HepG2 (cell line): ENCODE measurements around the gene FECH. TPM values are rescaled to one million over a fixed set of nuclear protein-coding genes. Genes with fewer than 3 reads are reported as not detected.

Source experiments
- ATAC-seq: fragments of 200-7000 bp; cut with Tn5 transposase; 3 replicates; pipeline ENCODE4 v1.9.1; 2020; ENCODE audit warnings: mild to moderate bottlenecking, moderate library complexity
- BruUV-seq: library from RNA; stranded (reverse); fragments of 400-500 nt; replicated peaks from 2 replicates; lab custom pipeline; 2021; lab: Mats Ljungman, UMichigan
- CTCF ChIA-PET: fragments of 300-600 bp; formaldehyde crosslinking; extraction: SDS; loops from one replicate; lab custom pipeline; 2021; ENCODE audit warnings: low total read pairs, inconsistent platforms, low intra/inter-chr PET ratio; lab: Yijun Ruan, JAX
- POLR2A ChIA-PET: fragments of 350-600 bp; sonication (Branson Sonifier 250); formaldehyde crosslinking; loops from one replicate; lab custom pipeline; 2020; ENCODE audit warnings: antibody characterized with exemption, inconsistent platforms; lab: Yijun Ruan, JAX
- DNase-seq: peaks from one replicate; pipeline ENCODE4 v3.0.0-alpha.2; 2015; ENCODE audit warnings: low spot score
- FAIRE-seq: peaks from 3 replicates; lab custom pipeline; 2011; peaks lifted over from hg19 to GRCh38; lab: Jason Lieb, UNC
- H2AFZ ChIP-seq: one replicate; pipeline ENCODE4 v1.6.1; 2011; ENCODE audit warnings: low read length, inconsistent platforms
- H3K27ac ChIP-seq: fragments of 300-600 bp; 3 replicates; pipeline ENCODE4 v1.8.0; 2011; ENCODE audit warnings: mixed run types, mild to moderate bottlenecking, mixed read lengths, low read length, inconsistent platforms; ENCODE audit not compliant: insufficient read depth; ENCODE audit errors: extremely low read length
- H3K27me3 ChIP-seq, 2 experiments: fragments of 200-600 bp in 1 of 2; 2 replicates in 1 of 2; 3 replicates in 1 of 2; pipeline versions ENCODE4 v1.6.0 to v1.8.0; 2011; ENCODE audit warnings: low read length in 2 of 2, mild to moderate bottlenecking in 2 of 2, moderate library complexity in 2 of 2, inconsistent platforms in 1 of 2; ENCODE audit not compliant: insufficient read depth in 2 of 2, control insufficient read depth in 1 of 2
- H3K36me3 ChIP-seq, 2 experiments: fragments of 200-600 bp in 1 of 2; replicated peaks in 1 of 2; 2 replicates in 1 of 2; 3 replicates in 1 of 2; pipeline versions ENCODE4 v1.5.1 to v1.8.0; 2011; ENCODE audit warnings: low read length in 2 of 2, inconsistent platforms in 1 of 2; ENCODE audit not compliant: insufficient read depth in 2 of 2, control insufficient read depth in 1 of 2
- H3K4me1 ChIP-seq: 2 replicates; pipeline ENCODE4 v1.5.1; 2012; ENCODE audit warnings: low read length, inconsistent platforms; ENCODE audit not compliant: insufficient read depth
- H3K4me2 ChIP-seq: 2 replicates; pipeline ENCODE4 v1.6.0; 2011; ENCODE audit warnings: low read depth, low read length, inconsistent platforms
- H3K4me3 ChIP-seq, 3 experiments: fragments of 200-600 bp in 1 of 3; sonication (generic), shearing (Covaris generic) in 1 of 3; replicated peaks in 1 of 3; 2 replicates each; pipeline ENCODE4 v1.5.1; 2011 to 2016; ENCODE audit warnings: low read length in 3 of 3, inconsistent platforms in 2 of 3, low read depth in 2 of 3, mild to moderate bottlenecking in 2 of 3, control low read depth in 1 of 3, mixed read lengths in 1 of 3; ENCODE audit not compliant: insufficient read depth in 1 of 3
- H3K79me2 ChIP-seq: one replicate; pipeline ENCODE4 v1.6.1; 2011; ENCODE audit warnings: low read length, inconsistent platforms; ENCODE audit not compliant: insufficient read depth
- H3K9ac ChIP-seq: 2 replicates; pipeline ENCODE4 v1.6.0; 2011; ENCODE audit warnings: mild to moderate bottlenecking, low read depth, low read length, inconsistent platforms; ENCODE audit not compliant: insufficient read depth
- H3K9me3 ChIP-seq: 2 replicates; pipeline ENCODE4 v1.5.1; 2012; ENCODE audit warnings: mild to moderate bottlenecking, low read length
- H4K20me1 ChIP-seq: 2 replicates; pipeline ENCODE4 v1.6.0; 2011; ENCODE audit warnings: inconsistent platforms, mild to moderate bottlenecking, low read length, moderate library complexity; ENCODE audit not compliant: insufficient read depth
- FOXK1 ChIP-seq: sonication (generic); formaldehyde crosslinking; IDR thresholded peaks from 2 replicates; pipeline ENCODE4 v1.4.0; 2020; ENCODE audit warnings: low read depth, missing genetic modification reagents, borderline replicate concordance
- FOXO4 ChIP-seq: sonication (generic); formaldehyde crosslinking; conservative IDR thresholded peaks from 2 replicates; pipeline ENCODE4 v1.8.1; 2023; ENCODE audit warnings: missing genetic modification reagents
- HHEX ChIP-seq: IDR thresholded peaks from 2 replicates; pipeline ENCODE4 v1.6.1; 2016; ENCODE audit warnings: control low read depth
- KLF15 ChIP-seq: sonication (generic); formaldehyde crosslinking; IDR thresholded peaks from 2 replicates; pipeline ENCODE4 v1.8.1; 2023; ENCODE audit warnings: borderline replicate concordance, mild to moderate bottlenecking, inconsistent platforms, missing genetic modification reagents, mixed read lengths
- NFIB ChIP-seq: sonication (generic); formaldehyde crosslinking; IDR thresholded peaks from 2 replicates; pipeline ENCODE4 v1.9.0; 2021; ENCODE audit warnings: missing genetic modification reagents, mild to moderate bottlenecking, borderline replicate concordance
- REL ChIP-seq: sonication (generic); formaldehyde crosslinking; conservative IDR thresholded peaks from 2 replicates; pipeline ENCODE4 v1.8.0; 2022; ENCODE audit warnings: mild to moderate bottlenecking, missing genetic modification reagents, moderate library complexity
- RFX1 ChIP-seq: fragments of 450-650 bp; IDR thresholded peaks from 2 replicates; pipeline ENCODE4 v1.6.1; 2017
- SMYD3 ChIP-seq: sonication (generic); formaldehyde crosslinking; IDR thresholded peaks from 2 replicates; pipeline ENCODE4 v1.8.1; 2023; ENCODE audit warnings: mild to moderate bottlenecking, missing genetic modification reagents
- TGIF2 ChIP-seq: IDR thresholded peaks from 2 replicates; pipeline ENCODE4 v1.6.1; 2016; ENCODE audit warnings: control low read depth, missing compliant biosample characterization
- ZBTB21 ChIP-seq: sonication (generic); formaldehyde crosslinking; IDR thresholded peaks from 2 replicates; pipeline ENCODE4 v1.4.0; 2020; ENCODE audit warnings: missing genetic modification reagents
- ZFP62 ChIP-seq: sonication (generic); formaldehyde crosslinking; IDR thresholded peaks from 2 replicates; pipeline ENCODE4 v1.4.0; 2020; ENCODE audit warnings: missing genetic modification reagents
- ZNF143 ChIP-seq: sonication (generic); formaldehyde crosslinking; IDR thresholded peaks from 2 replicates; pipeline ENCODE4 v1.4.0; 2020; ENCODE audit warnings: missing genetic modification reagents
- ZNF234 ChIP-seq: sonication (generic); formaldehyde crosslinking; conservative IDR thresholded peaks from 2 replicates; pipeline ENCODE4 v1.5.1; 2020; ENCODE audit warnings: mild to moderate bottlenecking, missing genetic modification reagents
- ZNF451 ChIP-seq: sonication (generic); formaldehyde crosslinking; IDR thresholded peaks from 2 replicates; pipeline ENCODE4 v1.5.0; 2020; ENCODE audit warnings: mild to moderate bottlenecking, missing genetic modification reagents
- ZNF552 ChIP-seq: sonication (generic); formaldehyde crosslinking; IDR thresholded peaks from 2 replicates; pipeline ENCODE4 v1.9.0; 2022; ENCODE audit warnings: missing genetic modification reagents, mild to moderate bottlenecking, borderline replicate concordance
- ZNF644 ChIP-seq: IDR thresholded peaks from 2 replicates; pipeline ENCODE4 v1.6.1; 2016; ENCODE audit warnings: low read depth
- ZNF652 ChIP-seq: IDR thresholded peaks from 2 replicates; pipeline ENCODE4 v1.6.1; 2016; ENCODE audit warnings: low read depth, borderline replicate concordance
- ZNF879 ChIP-seq: sonication (generic); formaldehyde crosslinking; IDR thresholded peaks from 2 replicates; pipeline ENCODE4 v1.8.1; 2023; ENCODE audit warnings: missing genetic modification reagents
- ZSCAN22 ChIP-seq: sonication (generic); formaldehyde crosslinking; IDR thresholded peaks from 2 replicates; pipeline ENCODE4 v1.4.0; 2020; ENCODE audit warnings: mild to moderate bottlenecking, missing genetic modification reagents
- WGBS: methylation state at CpG from one replicate; pipeline ENCODE4 v1.1.6; 2017; ENCODE audit warnings: low lambda C conversion rate; 5-methylcytosine and 5-hydroxymethylcytosine counted together
- in situ Hi-C: cut with HindIII; loops from 2 replicates; pipeline ENCODE4 v1.10.0; 2017; ENCODE audit warnings: low pct_unique_long_range_greater_than_20kb; ENCODE audit not compliant: extremely low pct_ligation_motif_present
- intact Hi-C: fragments of 100-400 bp; cut with micrococcal nuclease; formaldehyde crosslinking; loops from one replicate; pipeline ENCODE4 v1.10.0; 2022; ENCODE audit not compliant: unreplicated experiment
- polyA plus RNA-seq, 8 experiments: library from polyadenylated mRNA; depleted of rRNA in 3 of 8; stranded (reverse) in 7 of 8; unstranded in 1 of 8; fragments of >200 nt; fragmentation: Illumina TruSeq in 4 of 8; extraction: Trizol in 4 of 8; gene quantifications; 2 replicates each; pipeline versions ENCODE4 v1.2.1 to v1.2.3, GENCODE V29; 2011 to 2016; ENCODE audit warnings: low read depth in 4 of 8, missing spikeins in 1 of 8, mixed read lengths in 1 of 8; ENCODE audit not compliant: insufficient read depth in 1 of 8
- total RNA-seq, 5 experiments: library from RNA; depleted of rRNA; stranded (reverse); fragments of >200 nt; fragmentation: Illumina TruSeq; extraction: Trizol; gene quantifications; 2 replicates each; pipeline ENCODE4 v1.2.3, GENCODE V29; 2016; ENCODE audit warnings: low read depth in 1 of 5
- TF ChIP-seq, protein P1 (sequence below): sonication (generic); formaldehyde crosslinking; IDR thresholded peaks from 2 replicates; pipeline ENCODE4 v1.5.0; 2020; ENCODE audit warnings: missing genetic modification reagents, mild to moderate bottlenecking, borderline replicate concordance
- TF ChIP-seq, protein P2 (sequence below): sonication (generic); formaldehyde crosslinking; conservative IDR thresholded peaks from 2 replicates; pipeline ENCODE4 v1.8.0; 2022; ENCODE audit warnings: missing genetic modification reagents

The FECH gene
- total and polyA plus RNA-seq, 2 of the 13 experiments (the other 11 are each of a cell fraction or from before 2014, with no cell fraction given) = 14.7 to 21.9 TPM

GRCh38 chr18:57516056-57516455 is 70.4 kb downstream of the FECH start (continued):
- TF ChIP-seq, protein P1, sequence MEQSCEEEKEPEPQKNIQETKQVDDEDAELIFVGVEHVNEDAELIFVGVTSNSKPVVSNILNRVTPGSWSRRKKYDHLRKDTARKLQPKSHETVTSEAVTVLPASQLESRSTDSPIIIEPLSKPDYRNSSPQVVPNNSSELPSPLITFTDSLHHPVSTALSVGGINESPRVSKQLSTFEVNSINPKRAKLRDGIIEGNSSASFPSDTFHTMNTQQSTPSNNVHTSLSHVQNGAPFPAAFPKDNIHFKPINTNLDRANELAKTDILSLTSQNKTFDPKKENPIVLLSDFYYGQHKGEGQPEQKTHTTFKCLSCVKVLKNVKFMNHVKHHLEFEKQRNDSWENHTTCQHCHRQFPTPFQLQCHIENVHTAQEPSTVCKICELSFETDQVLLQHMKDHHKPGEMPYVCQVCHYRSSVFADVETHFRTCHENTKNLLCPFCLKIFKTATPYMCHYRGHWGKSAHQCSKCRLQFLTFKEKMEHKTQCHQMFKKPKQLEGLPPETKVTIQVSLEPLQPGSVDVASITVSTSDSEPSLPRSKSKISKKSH = no peak
- TF ChIP-seq ZFP62 (CRISPR knock-in tag) = no peak
- TF ChIP-seq REL = no peak
- TF ChIP-seq ZBTB21 (CRISPR knock-in tag) = no peak
- TF ChIP-seq TGIF2 (CRISPR knock-in tag) = no peak
- TF ChIP-seq ZNF879 (CRISPR knock-in tag) = no peak
- TF ChIP-seq RFX1 = no peak
- no peak for TF ChIP-seq SMYD3 (CRISPR knock-in tag)
- TF ChIP-seq ZNF644 (CRISPR knock-in tag) = no peak
- TF ChIP-seq ZNF652 (CRISPR knock-in tag) = no peak
- no peak for TF ChIP-seq ZNF451
- TF ChIP-seq FOXK1 = no peak
- no peak for TF ChIP-seq ZSCAN22 (CRISPR knock-in tag)

- no peak for DNase-seq
- WGBS = 0% methylated on average over 1 of the region's 1 CpG
- FAIRE-seq = no peak
- ChIA-PET POLR2A (no interaction called here), CTCF (no interaction called here)
- Histone ChIP-seq H3K36me3 (no peaks in the 10 kb centered on the region), H3K9ac (no peak overlapping the region), H3K4me2 (no peak overlapping the region), H3K9me3 (no peaks in the 10 kb centered on the region), H3K4me3 (no peak overlapping the region), H3K27me3 (no peaks in the 10 kb centered on the region; a peak in 1 of 5 replicates), H3K27ac (no peak overlapping the region), H2AFZ (no peak overlapping the region), H3K4me1 (no peaks in the 10 kb centered on the region), H4K20me1 (no peaks in the 10 kb centered on the region), H3K79me2 (no peaks in the 10 kb centered on the region)
- BruUV-seq = no TSS peak
- no peak for ATAC-seq
- intact Hi-C loops (no loop called here), in situ Hi-C loops (no loop called here)
- TF ChIP-seq ZNF552 = no peak
- no peak for TF ChIP-seq ZNF234 (CRISPR knock-in tag)
- no peak for TF ChIP-seq ZNF143 (CRISPR knock-in tag)
- no peak for TF ChIP-seq FOXO4 (CRISPR knock-in tag)
- TF ChIP-seq, protein P2, sequence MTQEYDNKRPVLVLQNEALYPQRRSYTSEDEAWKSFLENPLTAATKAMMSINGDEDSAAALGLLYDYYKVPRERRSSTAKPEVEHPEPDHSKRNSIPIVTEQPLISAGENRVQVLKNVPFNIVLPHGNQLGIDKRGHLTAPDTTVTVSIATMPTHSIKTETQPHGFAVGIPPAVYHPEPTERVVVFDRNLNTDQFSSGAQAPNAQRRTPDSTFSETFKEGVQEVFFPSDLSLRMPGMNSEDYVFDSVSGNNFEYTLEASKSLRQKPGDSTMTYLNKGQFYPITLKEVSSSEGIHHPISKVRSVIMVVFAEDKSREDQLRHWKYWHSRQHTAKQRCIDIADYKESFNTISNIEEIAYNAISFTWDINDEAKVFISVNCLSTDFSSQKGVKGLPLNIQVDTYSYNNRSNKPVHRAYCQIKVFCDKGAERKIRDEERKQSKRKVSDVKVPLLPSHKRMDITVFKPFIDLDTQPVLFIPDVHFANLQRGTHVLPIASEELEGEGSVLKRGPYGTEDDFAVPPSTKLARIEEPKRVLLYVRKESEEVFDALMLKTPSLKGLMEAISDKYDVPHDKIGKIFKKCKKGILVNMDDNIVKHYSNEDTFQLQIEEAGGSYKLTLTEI (CRISPR knock-in tag) = no peak
- no peak for TF ChIP-seq NFIB
- TF ChIP-seq HHEX (CRISPR knock-in tag) = no peak
- no peak for TF ChIP-seq KLF15
Measured at GRCh38 chr18:57505231-57505630, 81.3 kb downstream of the FECH start.
